IPS DF 19.7 (cell line): ENCODE results near the gene DOCK3.

Source experiments
- DNase-seq: peaks from one replicate; pipeline ENCODE4 v3.0.0-alpha.2; 2013; ENCODE audit warnings: low read depth, low spot score

The DOCK3 gene, protein sequence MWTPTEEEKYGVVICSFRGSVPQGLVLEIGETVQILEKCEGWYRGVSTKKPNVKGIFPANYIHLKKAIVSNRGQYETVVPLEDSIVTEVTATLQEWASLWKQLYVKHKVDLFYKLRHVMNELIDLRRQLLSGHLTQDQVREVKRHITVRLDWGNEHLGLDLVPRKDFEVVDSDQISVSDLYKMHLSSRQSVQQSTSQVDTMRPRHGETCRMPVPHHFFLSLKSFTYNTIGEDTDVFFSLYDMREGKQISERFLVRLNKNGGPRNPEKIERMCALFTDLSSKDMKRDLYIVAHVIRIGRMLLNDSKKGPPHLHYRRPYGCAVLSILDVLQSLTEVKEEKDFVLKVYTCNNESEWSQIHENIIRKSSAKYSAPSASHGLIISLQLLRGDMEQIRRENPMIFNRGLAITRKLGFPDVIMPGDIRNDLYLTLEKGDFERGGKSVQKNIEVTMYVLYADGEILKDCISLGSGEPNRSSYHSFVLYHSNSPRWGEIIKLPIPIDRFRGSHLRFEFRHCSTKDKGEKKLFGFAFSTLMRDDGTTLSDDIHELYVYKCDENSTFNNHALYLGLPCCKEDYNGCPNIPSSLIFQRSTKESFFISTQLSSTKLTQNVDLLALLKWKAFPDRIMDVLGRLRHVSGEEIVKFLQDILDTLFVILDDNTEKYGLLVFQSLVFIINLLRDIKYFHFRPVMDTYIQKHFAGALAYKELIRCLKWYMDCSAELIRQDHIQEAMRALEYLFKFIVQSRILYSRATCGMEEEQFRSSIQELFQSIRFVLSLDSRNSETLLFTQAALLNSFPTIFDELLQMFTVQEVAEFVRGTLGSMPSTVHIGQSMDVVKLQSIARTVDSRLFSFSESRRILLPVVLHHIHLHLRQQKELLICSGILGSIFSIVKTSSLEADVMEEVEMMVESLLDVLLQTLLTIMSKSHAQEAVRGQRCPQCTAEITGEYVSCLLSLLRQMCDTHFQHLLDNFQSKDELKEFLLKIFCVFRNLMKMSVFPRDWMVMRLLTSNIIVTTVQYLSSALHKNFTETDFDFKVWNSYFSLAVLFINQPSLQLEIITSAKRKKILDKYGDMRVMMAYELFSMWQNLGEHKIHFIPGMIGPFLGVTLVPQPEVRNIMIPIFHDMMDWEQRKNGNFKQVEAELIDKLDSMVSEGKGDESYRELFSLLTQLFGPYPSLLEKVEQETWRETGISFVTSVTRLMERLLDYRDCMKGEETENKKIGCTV (N-terminal part only)

DNA sequence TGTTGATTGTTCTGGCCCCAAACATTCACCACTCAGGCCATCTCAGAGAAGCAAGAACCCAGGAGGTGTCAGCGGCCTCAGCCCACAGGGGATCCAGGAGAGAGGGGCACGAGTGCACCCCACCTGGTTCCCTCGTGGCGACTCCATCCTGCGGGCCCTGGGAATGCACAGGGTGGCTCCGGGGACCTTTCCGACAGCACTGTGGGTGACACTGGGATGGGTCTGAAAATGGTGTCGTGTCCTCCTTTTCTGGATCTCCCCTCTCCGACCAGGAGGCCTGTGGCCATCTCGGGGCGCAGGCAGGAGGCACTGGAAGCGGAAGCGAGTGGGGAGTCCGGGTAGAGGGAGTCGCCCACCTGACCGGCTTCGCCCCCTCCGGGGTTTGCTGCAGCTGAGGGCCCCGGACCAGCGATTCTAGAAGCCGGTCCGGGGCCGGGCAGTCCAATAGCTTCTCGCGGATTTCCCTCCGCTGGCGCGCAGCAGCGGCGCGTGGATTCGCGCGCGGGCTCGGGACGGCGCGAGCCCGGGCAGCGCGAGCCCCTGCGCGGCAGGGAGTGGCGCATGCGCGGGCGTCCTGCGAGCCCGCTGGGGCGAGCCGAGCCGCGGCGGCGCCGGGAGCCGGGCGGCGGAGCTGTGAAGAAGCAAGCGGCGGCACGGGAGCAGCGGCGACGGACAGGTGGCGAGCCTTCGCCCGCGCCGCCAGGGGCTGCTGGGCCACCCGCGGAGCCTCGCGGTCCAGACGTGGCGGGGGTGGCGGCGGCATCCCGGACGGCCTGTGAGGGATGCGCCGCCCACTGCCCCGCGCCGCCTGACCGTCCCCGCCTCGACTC is at the start of gene DOCK3:
Gene DOCK3 (plus strand): TSS at position 579 of the 830 bp plus-strand sequence. CDS start 337 bp downstream, outside the sequence.
- DNase-seq = no peak

DNA sequence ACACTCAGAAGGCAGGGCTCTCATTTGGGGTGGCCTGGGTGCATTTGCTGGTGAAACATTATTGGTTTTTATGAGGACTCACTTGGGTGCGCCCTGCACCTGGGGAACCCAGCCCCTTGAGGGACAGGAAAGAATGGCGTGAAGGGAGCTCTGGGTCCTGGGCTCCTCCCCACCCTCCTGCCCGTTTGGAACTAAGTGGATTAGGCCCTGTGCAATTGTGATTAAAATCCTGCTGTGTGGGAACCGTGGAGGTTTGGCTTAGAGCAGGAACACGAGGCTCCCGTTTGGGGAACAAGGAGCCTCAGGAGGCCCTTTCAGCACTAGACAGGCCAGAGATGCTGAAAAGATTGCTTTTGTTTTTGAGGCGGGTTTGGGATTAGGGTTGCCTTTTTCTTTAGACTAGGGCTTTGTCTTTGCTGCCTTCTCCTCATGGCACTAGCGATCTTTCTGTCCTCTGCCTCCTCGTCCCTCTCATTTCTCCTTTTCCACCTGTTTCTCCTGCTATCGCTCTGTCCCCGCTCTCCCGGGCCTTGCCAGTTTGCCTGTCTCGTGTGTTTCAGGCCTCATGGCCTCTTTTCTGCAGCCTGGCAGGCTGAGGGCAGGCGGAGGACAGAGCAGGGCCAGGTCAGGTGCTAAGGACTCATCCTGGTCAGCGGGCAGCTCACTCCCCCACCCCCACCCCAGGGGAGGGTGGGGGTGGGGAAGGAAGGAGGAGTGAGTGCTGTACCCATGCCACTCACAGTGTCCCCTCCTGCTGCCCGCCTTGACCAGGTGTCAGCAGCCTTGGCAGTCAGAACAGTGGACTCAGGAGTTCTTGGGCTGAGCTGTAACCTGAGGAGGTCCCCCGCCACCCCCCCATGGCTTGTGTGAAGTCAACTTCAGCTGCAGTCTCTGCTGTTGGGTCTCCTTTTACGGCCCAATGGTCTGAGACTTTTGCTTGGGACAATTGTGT is 49.2 kb upstream of the DOCK3 start:
- DNase-seq = no peak

- no peak for DNase-seq
Observed at GRCh38 chr3:50626401-50626800, 48.3 kb upstream of the DOCK3 start.

DNA sequence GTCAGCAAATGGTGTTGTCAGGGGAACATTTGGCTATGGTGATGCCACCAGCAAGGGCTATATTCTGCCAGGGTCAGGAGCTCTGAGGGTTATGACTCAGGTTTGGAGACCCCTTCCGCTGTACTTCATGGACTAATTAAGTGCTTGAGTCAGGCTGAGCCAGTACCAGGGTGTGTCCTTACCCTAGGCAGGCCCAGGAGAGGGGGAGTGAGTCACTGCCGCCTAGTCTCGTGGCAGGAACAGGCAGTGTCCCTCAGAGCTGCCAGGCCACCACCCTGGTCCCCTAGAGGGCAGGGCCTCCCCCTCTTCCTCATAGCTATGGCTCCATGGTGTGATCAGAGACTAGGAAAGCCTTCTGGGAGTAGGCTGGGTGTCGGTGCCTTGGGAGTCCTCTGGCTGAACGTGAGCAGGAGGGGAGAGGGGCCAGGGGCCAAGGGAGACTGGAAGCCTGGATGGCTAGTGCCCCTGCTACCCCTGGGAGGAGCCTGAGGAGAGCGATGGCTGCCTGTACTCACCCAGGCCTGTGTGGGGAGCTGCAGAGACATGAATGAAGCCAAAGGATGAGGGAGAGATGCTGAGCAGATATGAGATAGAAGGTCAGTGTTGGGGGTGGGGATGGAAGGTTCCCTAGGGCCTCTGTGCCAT is 47.2 kb upstream of the DOCK3 start:
- DNase-seq = no peak

GRCh38 chr3:50628601-50629000 is 46.1 kb upstream of the DOCK3 start:
- DNase-seq = no peak

GRCh38 chr3:50630394-50630793 is 44.3 kb upstream of the DOCK3 start:
- DNase-seq = no peak

- no peak for DNase-seq
Observed at GRCh38 chr3:50630877-50631276, 43.9 kb upstream of the DOCK3 start.

- no peak for DNase-seq
Observed at GRCh38 chr3:50632450-50632849, 42.3 kb upstream of the DOCK3 start.

DNA sequence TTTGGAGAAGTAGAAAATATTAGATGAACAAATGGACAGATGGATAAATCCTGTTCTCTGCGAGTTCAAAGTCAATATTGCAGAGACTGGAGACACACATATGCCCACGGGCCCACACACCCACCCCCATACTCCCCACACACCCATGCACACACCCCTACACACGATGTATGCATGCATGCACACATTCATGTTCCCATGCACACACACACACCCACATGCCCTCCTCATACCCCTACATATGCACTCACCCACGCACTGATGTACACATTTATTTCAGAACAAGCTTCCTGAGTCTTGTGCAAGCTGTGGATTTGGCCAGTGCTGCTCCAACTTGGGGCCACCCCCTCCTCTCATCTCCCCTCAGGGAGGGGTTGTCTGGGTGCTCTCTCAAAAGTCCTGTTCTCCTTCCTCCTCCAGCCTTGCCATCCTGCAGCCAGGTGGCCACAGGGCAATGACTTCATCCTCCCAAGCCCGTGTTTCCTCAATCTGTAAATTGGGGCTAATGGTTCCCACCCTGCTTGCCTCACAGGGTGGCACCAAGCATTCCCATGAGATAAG is 41.4 kb upstream of the DOCK3 start:
- DNase-seq = no peak

- DNase-seq = no peak
Observed at GRCh38 chr3:50635066-50635465, 39.7 kb upstream of the DOCK3 start.

- DNase-seq = no peak
Observed at GRCh38 chr3:50637011-50637410, 37.7 kb upstream of the DOCK3 start.

- no peak for DNase-seq
Observed at GRCh38 chr3:50637945-50638344, 36.8 kb upstream of the DOCK3 start.

DNA sequence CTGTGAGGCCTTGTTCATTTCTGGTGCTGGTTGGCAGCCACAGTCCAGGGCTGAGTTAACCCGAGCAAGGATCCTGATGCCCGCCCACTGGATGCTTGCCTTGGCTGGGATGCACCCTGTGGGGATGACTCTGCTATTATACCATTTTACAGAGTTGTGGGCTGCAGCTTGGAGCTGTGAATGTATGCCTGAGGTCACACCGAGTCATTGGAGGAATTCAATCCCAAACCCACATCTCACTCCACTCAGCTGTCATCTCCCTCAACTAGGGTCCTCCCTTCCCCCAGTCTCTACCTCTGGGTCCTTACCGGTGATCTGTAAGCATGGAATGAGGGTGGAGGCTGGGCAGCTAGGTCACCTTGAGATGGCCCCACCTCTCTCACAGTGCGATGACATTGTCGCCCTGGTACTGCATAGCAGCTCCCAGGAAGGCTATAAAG is 35.7 kb upstream of the DOCK3 start:
- DNase-seq = no peak

- DNase-seq = no peak
Observed at GRCh38 chr3:50642382-50642781, 32.3 kb upstream of the DOCK3 start.

GRCh38 chr3:50644561-50644960 is 30.2 kb upstream of the DOCK3 start:
- no peak for DNase-seq

- DNase-seq = no peak
Observed at GRCh38 chr3:50645378-50645777, 29.3 kb upstream of the DOCK3 start.

- DNase-seq = no peak
Observed at GRCh38 chr3:50648313-50648712, 26.4 kb upstream of the DOCK3 start.

DNA sequence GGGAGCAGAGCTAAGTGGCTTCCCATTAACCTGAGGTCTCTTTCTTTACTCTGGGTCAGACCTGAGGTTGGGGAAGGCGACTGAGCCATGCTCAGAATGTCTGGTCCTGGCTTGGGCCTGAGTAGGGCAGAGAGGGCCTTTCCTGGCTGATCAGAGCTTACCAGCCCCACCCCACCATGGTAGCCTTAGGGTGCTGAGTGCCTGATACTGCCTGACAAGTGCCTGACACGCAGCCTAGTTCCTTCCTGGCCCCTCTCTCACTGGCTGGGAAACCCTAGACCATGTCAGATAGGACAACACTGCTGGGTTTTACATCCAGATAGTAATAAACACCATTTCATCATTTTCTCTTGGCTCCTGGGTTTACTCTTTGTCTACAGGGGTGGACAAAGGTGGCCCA is 25.8 kb upstream of the DOCK3 start:
- no peak for DNase-seq

DNA sequence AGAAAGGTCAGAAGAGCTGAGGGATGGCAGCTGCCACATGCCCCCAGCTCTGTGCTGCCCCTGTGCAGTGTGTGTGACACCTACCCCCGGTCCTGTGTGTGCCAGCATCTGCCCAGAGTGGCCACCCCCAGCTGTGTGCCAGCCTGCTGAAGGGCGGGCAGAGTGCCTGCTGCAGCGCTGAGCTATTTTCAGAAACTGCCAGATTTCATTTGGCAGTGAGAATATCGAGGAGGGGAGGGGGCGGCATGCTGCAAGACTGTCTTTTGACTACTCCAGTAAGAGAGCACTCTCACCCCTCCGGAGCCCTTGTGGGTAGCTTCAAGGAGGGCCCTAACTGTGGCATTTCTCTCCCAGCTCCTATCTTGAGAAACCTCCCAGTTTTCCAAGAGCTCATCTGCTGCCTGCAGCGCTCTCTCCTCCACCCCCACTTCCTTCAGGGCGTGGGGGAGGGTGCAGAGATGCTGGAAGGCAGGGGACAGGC is 25.2 kb upstream of the DOCK3 start:
- DNase-seq = no peak
